K562 (cell line): Measurements from ENCODE around the gene NINL. TPM values are rescaled to one million over a fixed set of nuclear protein-coding genes. Genes with fewer than 3 reads are reported as not detected.

Experiments used
- ATAC-seq: fragments of 200-7000 bp; cut with Tn5 transposase; 3 replicates; pipeline ENCODE4 v1.9.1; 2020; ENCODE audit warnings: moderate library complexity
- BruUV-seq: library from RNA; stranded (reverse); fragments of 400-500 nt; replicated peaks from 2 replicates; lab custom pipeline; 2021; lab: Mats Ljungman, UMichigan
- CTCF ChIA-PET: fragments of 300-600 bp; formaldehyde crosslinking; extraction: SDS; loops from one replicate; lab custom pipeline; 2021; ENCODE audit warnings: low intra/inter-chr PET ratio; lab: Yijun Ruan, JAX
- POLR2A ChIA-PET: fragments of 300-600, 350-650 bp; sonication (Branson Sonifier 250); formaldehyde crosslinking; extraction: SDS; loops from one replicate; lab custom pipeline; 2021; ENCODE audit warnings: antibody characterized with exemption, inconsistent platforms; lab: Yijun Ruan, JAX
- DNase-seq, 4 experiments: peaks; one replicate each; pipeline versions ENCODE4 v3.0.0 to v3.0.0-alpha.2; 2011 to 2018; ENCODE audit warnings: low spot score in 3 of 4, mixed read lengths in 3 of 4; ENCODE audit errors: extremely low read depth in 1 of 4
- FAIRE-seq: peaks from 2 replicates; lab custom pipeline; 2011; peaks lifted over from hg19 to GRCh38; lab: Jason Lieb, UNC
- H2AFZ ChIP-seq: 2 replicates; pipeline ENCODE4 v1.6.0; 2011; ENCODE audit warnings: low read depth, low read length, control low read depth, inconsistent platforms
- H3K27ac ChIP-seq: fragments of 200-600 bp; 3 replicates; pipeline ENCODE4 v1.8.0; 2011; ENCODE audit warnings: low read depth, mild to moderate bottlenecking, control low read depth, inconsistent platforms, low read length, moderate library complexity, mixed read lengths; ENCODE audit errors: extremely low read depth
- H3K27me3 ChIP-seq, 2 experiments: fragments of 300-600 bp in 1 of 2; 2 replicates in 1 of 2; 3 replicates in 1 of 2; pipeline versions ENCODE4 v1.6.0 to v1.8.0; 2011; ENCODE audit warnings: inconsistent platforms in 2 of 2, low read length in 2 of 2, mild to moderate bottlenecking in 1 of 2, mixed read lengths in 1 of 2, moderate library complexity in 1 of 2; ENCODE audit not compliant: control insufficient read depth in 2 of 2, insufficient read depth in 2 of 2
- H3K36me3 ChIP-seq: fragments of 300-600 bp; 3 replicates; pipeline ENCODE4 v1.8.0; 2011; ENCODE audit warnings: mild to moderate bottlenecking, low read length, inconsistent platforms; ENCODE audit not compliant: control insufficient read depth, insufficient read depth
- H3K4me1 ChIP-seq, 2 experiments: fragments of 200-600 bp in 1 of 2; replicated peaks in 1 of 2; 2 replicates in 1 of 2; 3 replicates in 1 of 2; pipeline versions ENCODE4 v1.5.1 to v1.8.0; 2011; ENCODE audit warnings: inconsistent platforms in 2 of 2, low read length in 2 of 2, mild to moderate bottlenecking in 1 of 2, mixed read lengths in 1 of 2, moderate library complexity in 1 of 2; ENCODE audit not compliant: control insufficient read depth in 2 of 2, insufficient read depth in 2 of 2
- H3K4me2 ChIP-seq: 2 replicates; pipeline ENCODE4 v1.6.1; 2011; ENCODE audit warnings: low read length, control low read depth, inconsistent platforms, mixed read lengths; ENCODE audit not compliant: insufficient read depth
- H3K4me3 ChIP-seq: fragments of 200-600 bp; sonication (generic), shearing (Covaris generic); 2 replicates; pipeline ENCODE4 v1.5.1; 2016; ENCODE audit warnings: control low read depth, inconsistent platforms
- H3K79me2 ChIP-seq: fragments of 200-600 bp; 3 replicates; pipeline ENCODE4 v1.8.0; 2011; ENCODE audit warnings: low read length, inconsistent platforms; ENCODE audit not compliant: control insufficient read depth, insufficient read depth
- H3K9ac ChIP-seq, 2 experiments: 2 replicates each; pipeline versions ENCODE4 v1.6.0 to v1.6.1; 2011; ENCODE audit warnings: low read depth in 2 of 2, low read length in 2 of 2, control low read depth in 1 of 2, inconsistent platforms in 1 of 2, mild to moderate bottlenecking in 1 of 2, mixed read lengths in 1 of 2; ENCODE audit not compliant: insufficient read depth in 1 of 2
- H3K9me1 ChIP-seq: one replicate; pipeline ENCODE4 v1.6.0; 2011; ENCODE audit warnings: inconsistent platforms, mild to moderate bottlenecking, low read length, moderate library complexity; ENCODE audit not compliant: control insufficient read depth, insufficient read depth
- H3K9me3 ChIP-seq: replicated peaks from 2 replicates; pipeline ENCODE4 v1.5.1; 2011; ENCODE audit warnings: low read depth, low read length, inconsistent platforms; ENCODE audit not compliant: control insufficient read depth, insufficient read depth
- H4K20me1 ChIP-seq: replicated peaks from 2 replicates; pipeline ENCODE4 v1.6.1; 2011; ENCODE audit warnings: low read length, inconsistent platforms, mixed read lengths; ENCODE audit not compliant: control insufficient read depth, insufficient read depth
- ARHGAP35 ChIP-seq: fragments of 450-650 bp; IDR thresholded peaks from 2 replicates; pipeline ENCODE4 v1.6.1; 2018; ENCODE audit not compliant: partially characterized antibody
- EP400 ChIP-seq: fragments of 450-650 bp; IDR thresholded peaks from 2 replicates; pipeline ENCODE4 v1.6.1; 2017; ENCODE audit warnings: antibody characterized with exemption, mild to moderate bottlenecking, moderate library complexity
- FOSL1 ChIP-seq: fragments of 200-800 bp; sonication (Bioruptor generic); conservative IDR thresholded peaks from 2 replicates; pipeline ENCODE4 v1.6.1; 2016; ENCODE audit warnings: missing genetic modification characterization, missing compliant biosample characterization
- HLTF ChIP-seq: fragments of 450-650 bp; IDR thresholded peaks from 2 replicates; pipeline ENCODE4 v1.6.1; 2016
- KHSRP ChIP-seq: fragments of 450-650 bp; IDR thresholded peaks from 2 replicates; pipeline ENCODE4 v1.6.1; 2017
- PHB ChIP-seq: fragments of 250-450 bp; sonication (Bioruptor Pico); IDR thresholded peaks from 2 replicates; pipeline ENCODE4 v1.5.0; 2021
- RHOXF2B ChIP-seq: fragments of 250-450 bp; sonication (Bioruptor Pico); conservative IDR thresholded peaks from 2 replicates; pipeline ENCODE4 v1.5.1; 2021
- SMARCC2 ChIP-seq: fragments of 450-650 bp; IDR thresholded peaks from 2 replicates; pipeline ENCODE4 v1.6.1; 2017; ENCODE audit warnings: antibody characterized with exemption, moderate library complexity, mild to moderate bottlenecking, low read depth
- SREBF1 ChIP-seq: fragments of 150-350 bp; IDR thresholded peaks from 2 replicates; pipeline ENCODE4 v1.6.1; 2014; ENCODE audit warnings: antibody characterized with exemption, low read depth, low read length, borderline replicate concordance
- ZFP36 ChIP-seq: fragments of 150-350 bp; IDR thresholded peaks from 2 replicates; pipeline ENCODE4 v1.6.1; 2018; ENCODE audit warnings: low read length, low read depth; ENCODE audit not compliant: partially characterized antibody
- ZKSCAN1 ChIP-seq: fragments of 150-350 bp; IDR thresholded peaks from 2 replicates; pipeline ENCODE4 v1.6.1; 2016; ENCODE audit warnings: low read depth, low read length
- ZNF76 ChIP-seq: fragments of 250-450 bp; sonication (Bioruptor Pico); IDR thresholded peaks from 2 replicates; pipeline ENCODE4 v1.4.0; 2020; ENCODE audit warnings: mild to moderate bottlenecking, moderate library complexity, borderline replicate concordance
- ZZZ3 ChIP-seq: fragments of 450-650 bp; IDR thresholded peaks from 2 replicates; pipeline ENCODE4 v1.6.1; 2016; ENCODE audit warnings: antibody characterized with exemption, mild to moderate bottlenecking, moderate library complexity
- WGBS: fragments of 100-300 bp; shearing (Covaris generic); methylation state at CpG from one replicate; pipeline ENCODE4 v1.1.6; 2016; ENCODE audit warnings: low coverage, mixed read lengths; ENCODE audit not compliant: insufficient coverage; ENCODE audit errors: missing lambda C conversion rate; 5-methylcytosine and 5-hydroxymethylcytosine counted together
- in situ Hi-C: fragments of 300-500 bp; cut with MboI; formaldehyde crosslinking; loops from 4 replicates; pipeline ENCODE4 v1.15.0; 2018; ENCODE audit warnings: inconsistent platforms, mixed read lengths
- intact Hi-C: fragments of 100-400 bp; cut with micrococcal nuclease; formaldehyde crosslinking; loops from 2 replicates; pipeline ENCODE4 v1.14.2; 2022
- polyA plus RNA-seq, 8 experiments: library from polyadenylated mRNA; depleted of rRNA in 4 of 8; stranded (reverse) in 5 of 8; unstranded in 3 of 8; fragments of >200 nt; fragmentation: Nextera tagmentation in 2 of 8; fragmentation: Illumina TruSeq in 1 of 8; extraction: Ambion mirVana in 2 of 8; extraction: Trizol in 1 of 8; gene quantifications; 2 replicates each; pipeline versions ENCODE4 v1.2.1 to v1.2.3, GENCODE V29; 2011 to 2014; ENCODE audit warnings: inconsistent platforms in 1 of 8, missing spikeins in 1 of 8
- total RNA-seq, 7 experiments: library from RNA; depleted of rRNA in 6 of 7; stranded (reverse); fragments of >200 nt in 6 of 7; fragmentation: Illumina TruSeq in 2 of 7; extraction: Trizol in 2 of 7; gene quantifications; 2 replicates each; pipeline versions ENCODE4 v1.2.1 to v1.2.3, GENCODE V29; 2011 to 2021; ENCODE audit warnings: low replicate concordance in 1 of 7
- TF ChIP-seq, protein P1 (sequence below): fragments of 450-650 bp; conservative IDR thresholded peaks from 2 replicates; pipeline ENCODE4 v1.6.1; 2016; ENCODE audit warnings: missing genetic modification characterization, low read depth, mild to moderate bottlenecking, control low read depth, missing compliant biosample characterization
- TF ChIP-seq, protein P2 (sequence below): sonication (generic); formaldehyde crosslinking; IDR thresholded peaks from 2 replicates; pipeline ENCODE4 v1.8.0; 2022; ENCODE audit warnings: mild to moderate bottlenecking, missing genetic modification reagents

NINL gene
- total and polyA plus RNA-seq, 9 of the 15 experiments (the other 6 are each of a cell fraction or from before 2014, with no cell fraction given): 0.03 to 0.22 (median 0.05) TPM; not detected in 5

DNA sequence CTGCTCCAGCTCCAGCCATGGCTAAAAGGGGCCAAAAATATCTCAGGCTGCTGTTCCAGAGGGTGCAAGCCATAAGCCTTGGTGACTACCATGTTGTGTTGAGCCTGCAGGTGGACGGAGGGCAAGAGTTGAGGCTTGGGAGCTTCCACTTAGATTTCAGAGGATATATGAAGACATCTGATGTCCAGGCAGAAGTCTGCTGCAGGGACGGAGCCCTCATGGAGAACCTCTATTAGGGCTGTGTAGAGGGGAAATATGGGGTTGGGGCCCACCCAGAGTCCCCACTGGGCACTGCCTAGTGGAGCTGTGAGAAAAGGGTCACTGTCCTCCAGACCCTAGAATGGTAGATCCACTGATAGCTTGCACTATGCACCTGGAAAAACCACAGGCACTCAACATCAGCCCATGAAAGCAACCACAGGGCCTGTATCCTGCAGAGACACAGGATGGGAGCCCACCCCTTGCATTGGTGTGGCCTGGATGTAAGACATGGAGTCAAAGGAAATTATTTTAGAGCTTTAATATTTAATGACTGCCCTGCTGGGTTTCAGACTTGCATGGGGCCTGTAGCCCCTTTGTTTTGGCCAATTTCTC, 70.5 kb downstream of the NINL start:
- no TSS peak for BruUV-seq
- in situ Hi-C loops: no loop called here
- TF ChIP-seq ZFP36 (peak; percentile 22), SREBF1 (no peak)

DNA sequence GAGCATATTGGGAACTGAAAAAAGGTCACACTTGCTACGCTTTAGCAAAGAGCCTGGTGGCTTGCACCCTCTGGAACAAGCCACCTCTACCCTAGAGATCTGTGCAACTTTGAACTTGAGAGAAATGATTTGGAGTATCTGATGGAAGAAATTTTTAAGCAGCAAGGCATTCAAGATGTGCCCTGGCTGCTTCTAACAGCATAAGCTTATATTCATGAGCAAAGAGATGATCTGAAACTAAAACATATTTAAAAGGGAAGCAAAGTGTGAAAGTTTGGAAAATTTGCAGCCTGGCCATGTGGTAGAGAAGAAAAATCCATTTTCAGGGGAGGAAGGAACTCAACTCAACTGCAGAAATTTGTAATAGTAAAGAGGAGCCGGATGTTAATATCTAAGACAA, 71.1 kb downstream of the NINL start:
- intact Hi-C loops: no loop called here
- H3K9me3 ChIP-seq: no peaks in the 10 kb centered on the region
- CTCF ChIA-PET: no interaction called here
- DNase-seq (no peak), ATAC-seq (no peak), FAIRE-seq (no peak)
- H2AFZ ChIP-seq: no peak overlapping the region
- no peaks in the 10 kb centered on the region for H3K4me1 ChIP-seq
- no peaks in the 10 kb centered on the region for H4K20me1 ChIP-seq
- H3K9me1 ChIP-seq: no peaks in the 10 kb centered on the region
- no peaks in the 10 kb centered on the region for H3K79me2 ChIP-seq
- BruUV-seq: no TSS peak
- POLR2A ChIA-PET: no interaction called here
- H3K4me2 ChIP-seq: no peak overlapping the region
- 5% methylated on average over 2 of the region's 2 CpGs for WGBS
- TF ChIP-seq, protein P1, sequence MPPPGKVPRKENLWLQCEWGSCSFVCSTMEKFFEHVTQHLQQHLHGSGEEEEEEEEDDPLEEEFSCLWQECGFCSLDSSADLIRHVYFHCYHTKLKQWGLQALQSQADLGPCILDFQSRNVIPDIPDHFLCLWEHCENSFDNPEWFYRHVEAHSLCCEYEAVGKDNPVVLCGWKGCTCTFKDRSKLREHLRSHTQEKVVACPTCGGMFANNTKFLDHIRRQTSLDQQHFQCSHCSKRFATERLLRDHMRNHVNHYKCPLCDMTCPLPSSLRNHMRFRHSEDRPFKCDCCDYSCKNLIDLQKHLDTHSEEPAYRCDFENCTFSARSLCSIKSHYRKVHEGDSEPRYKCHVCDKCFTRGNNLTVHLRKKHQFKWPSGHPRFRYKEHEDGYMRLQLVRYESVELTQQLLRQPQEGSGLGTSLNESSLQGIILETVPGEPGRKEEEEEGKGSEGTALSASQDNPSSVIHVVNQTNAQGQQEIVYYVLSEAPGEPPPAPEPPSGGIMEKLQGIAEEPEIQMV: no peak
- no peak for TF ChIP-seq HLTF
- TF ChIP-seq FOSL1: no peak
- TF ChIP-seq ZKSCAN1: no peak
- no peak for TF ChIP-seq EP400
- TF ChIP-seq RHOXF2B (CRISPR knock-in tag): no peak
- no peak for TF ChIP-seq ARHGAP35
- no peak for TF ChIP-seq ZNF76
- TF ChIP-seq PHB (CRISPR knock-in tag): no peak
- TF ChIP-seq SMARCC2: no peak
- no peak for TF ChIP-seq KHSRP
- TF ChIP-seq, protein P2, sequence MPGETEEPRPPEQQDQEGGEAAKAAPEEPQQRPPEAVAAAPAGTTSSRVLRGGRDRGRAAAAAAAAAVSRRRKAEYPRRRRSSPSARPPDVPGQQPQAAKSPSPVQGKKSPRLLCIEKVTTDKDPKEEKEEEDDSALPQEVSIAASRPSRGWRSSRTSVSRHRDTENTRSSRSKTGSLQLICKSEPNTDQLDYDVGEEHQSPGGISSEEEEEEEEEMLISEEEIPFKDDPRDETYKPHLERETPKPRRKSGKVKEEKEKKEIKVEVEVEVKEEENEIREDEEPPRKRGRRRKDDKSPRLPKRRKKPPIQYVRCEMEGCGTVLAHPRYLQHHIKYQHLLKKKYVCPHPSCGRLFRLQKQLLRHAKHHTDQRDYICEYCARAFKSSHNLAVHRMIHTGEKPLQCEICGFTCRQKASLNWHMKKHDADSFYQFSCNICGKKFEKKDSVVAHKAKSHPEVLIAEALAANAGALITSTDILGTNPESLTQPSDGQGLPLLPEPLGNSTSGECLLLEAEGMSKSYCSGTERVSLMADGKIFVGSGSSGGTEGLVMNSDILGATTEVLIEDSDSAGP (CRISPR knock-in tag): no peak
- no peak for TF ChIP-seq ZZZ3
- H3K36me3 ChIP-seq: no peaks in the 10 kb centered on the region
- peaks cover 0 to 14% of the 10 kb centered on the region in 2 experiments; a peak in 1 of 5 replicates for H3K27me3 ChIP-seq
- H3K4me3 ChIP-seq: no peak overlapping the region
- in situ Hi-C loops: no loop called here
- H3K9ac ChIP-seq: no peak overlapping the region
- H3K27ac ChIP-seq: no peak overlapping the region

More for the DNA sequence above, 70.5 kb downstream of the NINL start:
- CTCF ChIA-PET: no interaction called here
- H3K4me2 ChIP-seq: no peak overlapping the region
- no peaks in the 10 kb centered on the region for H3K9me3 ChIP-seq
- intact Hi-C loops: no loop called here
- FAIRE-seq (no peak), ATAC-seq (no peak), DNase-seq (no peak)
- H2AFZ ChIP-seq: no peak overlapping the region
- H3K27me3 ChIP-seq: peaks cover 0 to 10% of the 10 kb centered on the region in 2 experiments; a peak in 1 of 5 replicates
- 0% methylated on average over 1 of the region's 2 CpGs for WGBS
- no peaks in the 10 kb centered on the region for H3K4me1 ChIP-seq
- H3K4me3 ChIP-seq: no peak overlapping the region
- H3K27ac ChIP-seq: no peak overlapping the region
- no peaks in the 10 kb centered on the region for H3K79me2 ChIP-seq
- POLR2A ChIA-PET: no interaction called here
- H3K9me1 ChIP-seq: no peaks in the 10 kb centered on the region
- H3K9ac ChIP-seq: no peak overlapping the region
- H4K20me1 ChIP-seq: no peaks in the 10 kb centered on the region
- H3K36me3 ChIP-seq: no peaks in the 10 kb centered on the region
